Choroid plexus epithelial cell (primary cell): ENCODE data around the gene PSMC2.

Source experiments
- DNase-seq: peaks from one replicate; pipeline ENCODE4 v3.0.0-alpha.2; 2010; ENCODE audit warnings: low read depth
- H3K4me3 ChIP-seq: 2 replicates; pipeline ENCODE4 v1.5.1; 2011; ENCODE audit warnings: low read depth, mild to moderate bottlenecking, control low read depth, low read length, moderate library complexity
- CTCF ChIP-seq: conservative IDR thresholded peaks from 2 replicates; pipeline ENCODE4 v1.5.1; 2011; ENCODE audit warnings: low read depth, mild to moderate bottlenecking, control low read depth, inconsistent platforms, low read length, moderate library complexity

Gene PSMC2

GRCh38 chr7:103316380-103316941, 31.0 kb upstream of the PSMC2 start:
- DNase-seq = no peak
- no peak overlapping the region for H3K4me3 ChIP-seq
- no peak for TF ChIP-seq CTCF

GRCh38 chr7:103317009-103317408, 30.4 kb upstream of the PSMC2 start:
- H3K4me3 ChIP-seq = no peak overlapping the region
- DNase-seq = no peak
- TF ChIP-seq CTCF = no peak

GRCh38 chr7:103325744-103326143, 21.7 kb upstream of the PSMC2 start:
- no peak for TF ChIP-seq CTCF
- no peak overlapping the region for H3K4me3 ChIP-seq
- DNase-seq = no peak

GRCh38 chr7:103336761-103337160, 10.7 kb upstream of the PSMC2 start:
- no peak for TF ChIP-seq CTCF
- DNase-seq = no peak
- H3K4me3 ChIP-seq = no peak overlapping the region

GRCh38 chr7:103338864-103339263, 8.6 kb upstream of the PSMC2 start:
- H3K4me3 ChIP-seq = no peak overlapping the region
- no peak for DNase-seq
- TF ChIP-seq CTCF = no peak

- no peak for TF ChIP-seq CTCF
- no peak overlapping the region for H3K4me3 ChIP-seq
- DNase-seq = no peak
Measured at GRCh38 chr7:103341466-103341865, 6.0 kb upstream of the PSMC2 start.

- H3K4me3 ChIP-seq = peak overlapping the region; percentile 91
- DNase-seq = no peak
- no peak for TF ChIP-seq CTCF
Measured at GRCh38 chr7:103343332-103343731, 4.1 kb upstream of the PSMC2 start.
